Naive thymus-derived CD4-positive, alpha-beta T cell (primary cell): ENCODE results near the gene S100Z. TPM values are rescaled to one million over a fixed set of nuclear protein-coding genes. Genes with fewer than 3 reads are reported as not detected.
"Not testable (repeated sequence)": the region's sequence is repeated elsewhere in the genome, so short reads cannot be mapped to it uniquely, and the experiment has no call there.

Experiments
- ATAC-seq: fragments of 150-1000 bp; cut with Tn5 transposase; 2 replicates; pipeline ENCODE4 v1.10.0; 2021; ENCODE audit warnings: mild to moderate bottlenecking, moderate library complexity
- CTCF ChIA-PET: fragments of 350-600 bp; sonication (Branson Sonifier 250); formaldehyde crosslinking; loops from one replicate; lab custom pipeline; 2021; ENCODE audit warnings: antibody characterized with exemption; lab: Charles Lee
- POLR2A ChIA-PET: fragments of 350-600 bp; sonication (Branson Sonifier 250); formaldehyde crosslinking; loops from one replicate; lab custom pipeline; 2021; ENCODE audit warnings: antibody characterized with exemption, inconsistent platforms; lab: Charles Lee
- DNase-seq, 9 donors: peaks; one replicate each; pipeline versions ENCODE4 v3.0.0 to v3.0.0-alpha.2; 2020 to 2022; ENCODE audit warnings: mixed read lengths in 1 of 9
- H3K27ac ChIP-seq: one replicate; pipeline ENCODE4 v1.7.0; 2013; ENCODE audit warnings: mild to moderate bottlenecking, low read depth, low read length, moderate library complexity
- H3K27me3 ChIP-seq, 2 donors: one replicate each; pipeline ENCODE4 v1.7.0; 2013; ENCODE audit warnings: low read length in 2 of 2, mild to moderate bottlenecking in 2 of 2, moderate library complexity in 2 of 2; ENCODE audit not compliant: control insufficient read depth in 2 of 2, insufficient read depth in 2 of 2
- H3K36me3 ChIP-seq, 3 experiments: 1 replicate in 2 of 3; 2 replicates in 1 of 3; pipeline ENCODE4 v1.7.0; 2013; ENCODE audit warnings: low read length in 3 of 3, mild to moderate bottlenecking in 3 of 3, moderate library complexity in 1 of 3; ENCODE audit not compliant: insufficient read depth in 3 of 3, control insufficient read depth in 2 of 3
- H3K4me1 ChIP-seq, 2 donors: one replicate each; pipeline ENCODE4 v1.7.0; 2013; ENCODE audit warnings: low read length in 2 of 2, mild to moderate bottlenecking in 2 of 2, moderate library complexity in 1 of 2; ENCODE audit not compliant: control insufficient read depth in 2 of 2, insufficient read depth in 2 of 2
- H3K4me3 ChIP-seq: 2 replicates; pipeline ENCODE4 v1.7.0; 2013; ENCODE audit warnings: mild to moderate bottlenecking, low read length
- H3K9me3 ChIP-seq, 3 experiments: 1 replicate in 2 of 3; 2 replicates in 1 of 3; pipeline ENCODE4 v1.7.0; 2013; ENCODE audit warnings: low read length in 3 of 3; ENCODE audit not compliant: control insufficient read depth in 2 of 3
- H3K27ac Mint-ChIP-seq, 9 donors: one replicate each; pipeline ENCODE4 v1.8.0; 2020 to 2022; ENCODE audit warnings: mixed read lengths in 9 of 9, mild to moderate bottlenecking in 8 of 9, moderate library complexity in 5 of 9, inconsistent platforms in 2 of 9
- H3K27me3 Mint-ChIP-seq, 5 donors: one replicate each; pipeline ENCODE4 v1.8.0; 2021 to 2022; ENCODE audit warnings: mixed read lengths in 5 of 5, mild to moderate bottlenecking in 1 of 5
- H3K36me3 Mint-ChIP-seq, 5 donors: one replicate each; pipeline ENCODE4 v1.8.0; 2020 to 2022; ENCODE audit warnings: mixed read lengths in 5 of 5, mild to moderate bottlenecking in 3 of 5, inconsistent platforms in 1 of 5
- H3K4me1 Mint-ChIP-seq, 7 donors: one replicate each; pipeline ENCODE4 v1.8.0; 2020 to 2022; ENCODE audit warnings: mixed read lengths in 7 of 7, mild to moderate bottlenecking in 3 of 7, inconsistent platforms in 1 of 7
- H3K4me3 Mint-ChIP-seq, 10 donors: one replicate each; pipeline ENCODE4 v1.8.0; 2020 to 2022; ENCODE audit warnings: mild to moderate bottlenecking in 10 of 10, mixed read lengths in 10 of 10, moderate library complexity in 6 of 10, inconsistent platforms in 2 of 10
- H3K9me3 Mint-ChIP-seq, 11 donors: one replicate each; pipeline ENCODE4 v1.8.0; 2020 to 2022; ENCODE audit warnings: mixed read lengths in 11 of 11, mild to moderate bottlenecking in 4 of 11, inconsistent platforms in 1 of 11, moderate library complexity in 1 of 11
- intact Hi-C, 2 donors: fragments of 100-400 bp; cut with micrococcal nuclease; formaldehyde crosslinking; loops; one replicate each; pipeline ENCODE4 v1.15.1; 2023
- polyA plus RNA-seq, 2 donors: library from polyadenylated mRNA; unstranded; fragments of 300-500 nt; fragmentation: Illumina TruSeq; gene quantifications; one replicate each; pipeline ENCODE4 v1.2.3, GENCODE V29; 2021
- total RNA-seq, 6 experiments: library from RNA in 5 of 6; stranded (reverse) in 5 of 6; gene quantifications; 1 replicate in 5 of 6; 2 replicates in 1 of 6; pipeline ENCODE4 v1.2.3 and lab custom pipeline; 2021 to 2026

Gene S100Z
- total and polyA plus RNA-seq, 7 experiments from 2014 or later, result 1.3 to 5.3 (median 4.2) TPM; not detected in 4

DNA sequence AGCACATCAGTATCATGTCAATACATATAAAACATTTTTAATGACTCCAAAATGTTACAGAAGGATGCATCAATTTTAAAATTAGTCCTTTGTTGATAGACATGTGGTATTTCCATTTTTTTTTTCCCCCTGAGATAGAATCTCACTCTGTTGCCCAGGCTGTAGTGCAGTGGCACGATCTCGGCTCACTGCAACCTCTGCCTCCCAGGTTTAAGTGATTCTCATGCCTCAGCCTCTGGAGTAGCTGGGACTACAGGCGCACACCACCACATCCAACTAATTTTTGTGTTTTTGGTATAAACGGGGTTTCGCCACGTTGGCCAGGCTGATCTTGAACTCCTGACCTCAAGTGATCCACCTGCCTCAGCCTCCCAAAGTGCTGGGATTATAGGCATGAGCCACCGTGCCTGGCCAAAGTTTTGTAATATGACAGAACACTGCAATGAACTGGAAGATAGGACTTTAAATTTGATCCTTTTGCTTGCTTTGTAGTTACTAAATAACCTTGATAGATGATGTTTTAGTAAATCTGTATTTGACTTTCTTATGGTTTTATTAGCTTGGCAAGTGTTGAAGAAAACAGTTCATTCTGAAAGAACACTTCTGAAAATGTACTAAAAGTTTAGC lies 27.6 kb upstream of the S100Z start:
- POLR2A ChIA-PET, intact Hi-C loops, H3K36me3 ChIP-seq, H3K27me3 ChIP-seq, H3K9me3 ChIP-seq, ATAC-seq, H3K27ac ChIP-seq, CTCF ChIA-PET, DNase-seq, H3K4me3 ChIP-seq, H3K4me1 ChIP-seq: not testable (repeated sequence)
- peaks cover 8 to 24% (median 16%) of the 10 kb centered on the region in 7 donors for H3K4me1 Mint-ChIP-seq
- H3K27me3 Mint-ChIP-seq, result peaks cover 0 to 54% (median 16%) of the 10 kb centered on the region in 5 donors
- H3K4me3 Mint-ChIP-seq, result peak overlapping the region in 1 of 10 donors; percentile 16
- H3K36me3 Mint-ChIP-seq, result peaks cover 0 to 13% (median 7%) of the 10 kb centered on the region in 5 donors
- H3K9me3 Mint-ChIP-seq, result peaks cover 0 to 12% (median 0%) of the 10 kb centered on the region in 11 donors
- H3K27ac Mint-ChIP-seq, result peak overlapping the region in 2 of 9 donors; percentile 32 to 41

DNA sequence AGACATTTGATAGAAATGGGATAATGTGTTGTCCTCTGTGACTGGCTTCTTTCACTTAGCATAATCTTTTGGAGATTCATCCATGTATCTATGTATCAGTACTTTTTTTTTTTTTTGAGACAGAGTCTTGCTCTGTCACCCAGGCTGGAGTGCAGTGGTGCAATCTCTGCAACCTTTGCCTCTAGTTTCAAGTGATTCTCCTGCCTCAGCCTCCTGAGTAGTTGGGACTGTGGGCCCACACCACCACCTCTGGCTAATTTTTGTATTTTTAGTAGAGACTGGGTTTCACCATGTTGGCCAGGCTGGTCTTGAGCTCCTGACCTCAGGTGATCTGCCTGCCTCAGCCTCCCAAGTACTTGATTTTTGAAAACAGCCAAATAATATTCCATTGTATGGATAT lies 23.4 kb upstream of the S100Z start:
- H3K4me1 ChIP-seq, H3K4me3 ChIP-seq, H3K4me3 Mint-ChIP-seq, H3K27ac ChIP-seq, POLR2A ChIA-PET, H3K36me3 ChIP-seq, H3K27ac Mint-ChIP-seq, CTCF ChIA-PET, DNase-seq, H3K9me3 ChIP-seq, H3K27me3 ChIP-seq, ATAC-seq, intact Hi-C loops, H3K4me1 Mint-ChIP-seq: not testable (repeated sequence)
- Mint-ChIP-seq H3K27me3 (peaks cover 0 to 15% (median 0%) of the 10 kb centered on the region in 5 donors), H3K9me3 (peaks cover 0 to 12% (median 0%) of the 10 kb centered on the region in 11 donors), H3K36me3 (peaks cover 0 to 22% (median 9%) of the 10 kb centered on the region in 5 donors)

DNA sequence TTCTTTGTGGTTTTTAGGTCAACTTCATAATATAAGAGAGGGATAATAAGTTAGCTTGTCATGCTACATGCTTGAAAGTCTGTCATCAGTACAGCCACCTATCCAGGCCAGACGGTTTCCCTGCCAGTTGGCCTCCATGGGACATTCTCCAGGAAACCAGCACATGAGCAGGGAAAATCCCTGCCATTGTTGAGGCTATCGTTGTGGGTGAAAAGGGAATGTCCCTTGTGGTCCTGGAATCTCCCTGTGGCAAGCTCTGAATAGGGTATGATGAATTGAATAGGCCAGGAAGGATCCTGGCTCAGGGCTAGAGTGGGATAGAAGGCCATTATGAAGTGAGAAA lies 18.7 kb upstream of the S100Z start:
- peaks cover 0 to 6% (median 0%) of the 10 kb centered on the region in 11 donors for H3K9me3 Mint-ChIP-seq
- H3K9me3 ChIP-seq, result no peaks in the 10 kb centered on the region
- DNase-seq, result no peak
- no peak for ATAC-seq
- ChIA-PET CTCF (no interaction called here), POLR2A (no interaction called here)
- no peaks in the 10 kb centered on the region for H3K4me1 ChIP-seq
- H3K36me3 ChIP-seq, result peaks cover 0 to 11% (median 0%) of the 10 kb centered on the region in 3 experiments
- intact Hi-C loops, result no loop called here
- no peak overlapping the region for H3K4me3 Mint-ChIP-seq
- H3K4me1 Mint-ChIP-seq, result peaks cover 0 to 5% (median 0%) of the 10 kb centered on the region in 7 donors
- no peak overlapping the region for H3K27ac Mint-ChIP-seq
- no peak overlapping the region for H3K27ac ChIP-seq
- peaks cover 0 to 5% (median 0%) of the 10 kb centered on the region in 5 donors for H3K27me3 Mint-ChIP-seq
- no peak overlapping the region for H3K4me3 ChIP-seq
- peaks cover 2 to 27% (median 15%) of the 10 kb centered on the region in 5 donors for H3K36me3 Mint-ChIP-seq
- no peaks in the 10 kb centered on the region for H3K27me3 ChIP-seq

DNA sequence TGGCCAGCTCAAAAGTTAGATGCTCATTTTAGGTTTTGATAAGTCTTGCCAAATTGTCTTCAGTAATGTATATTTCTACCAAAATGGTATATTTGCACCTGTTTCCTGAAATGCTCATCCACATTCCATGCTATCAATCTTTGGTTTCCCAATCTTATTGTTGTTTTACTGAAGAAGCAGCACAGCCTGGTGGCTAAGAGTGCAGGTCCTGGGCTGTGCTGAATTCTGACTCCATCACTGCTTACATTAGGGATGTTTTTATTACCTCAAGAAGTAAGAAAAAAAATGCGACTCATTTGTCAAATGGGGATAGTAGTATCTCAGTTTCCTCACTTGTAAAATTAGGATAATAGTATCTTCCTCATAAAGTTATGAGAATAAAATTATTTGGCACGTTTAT lies 13.6 kb upstream of the S100Z start:
- H3K27ac Mint-ChIP-seq, result no peak overlapping the region
- H3K4me3 Mint-ChIP-seq, result no peak overlapping the region
- peaks cover 2 to 17% (median 13%) of the 10 kb centered on the region in 5 donors for H3K36me3 Mint-ChIP-seq
- no peaks in the 10 kb centered on the region for H3K4me1 ChIP-seq
- peaks cover 0 to 11% (median 0%) of the 10 kb centered on the region in 3 experiments for H3K36me3 ChIP-seq
- POLR2A ChIA-PET, result no interaction called here
- H3K9me3 Mint-ChIP-seq, result peaks cover 0 to 6% (median 0%) of the 10 kb centered on the region in 11 donors
- no peak overlapping the region for H3K27ac ChIP-seq
- no peak for ATAC-seq
- DNase-seq, result no peak
- CTCF ChIA-PET, result interaction anchor here (0.7 kb wide), 1 partner anchor 1848 kb away, joined by 8 read pairs; no protein-coding TSS in a partner anchor
- peaks cover 0 to 4% (median 0%) of the 10 kb centered on the region in 7 donors for H3K4me1 Mint-ChIP-seq
- no peaks in the 10 kb centered on the region for H3K27me3 ChIP-seq
- H3K27me3 Mint-ChIP-seq, result peaks cover 0 to 10% (median 0%) of the 10 kb centered on the region in 5 donors
- no peak overlapping the region for H3K4me3 ChIP-seq
- intact Hi-C loops, result no loop called here
- H3K9me3 ChIP-seq, result no peaks in the 10 kb centered on the region

DNA sequence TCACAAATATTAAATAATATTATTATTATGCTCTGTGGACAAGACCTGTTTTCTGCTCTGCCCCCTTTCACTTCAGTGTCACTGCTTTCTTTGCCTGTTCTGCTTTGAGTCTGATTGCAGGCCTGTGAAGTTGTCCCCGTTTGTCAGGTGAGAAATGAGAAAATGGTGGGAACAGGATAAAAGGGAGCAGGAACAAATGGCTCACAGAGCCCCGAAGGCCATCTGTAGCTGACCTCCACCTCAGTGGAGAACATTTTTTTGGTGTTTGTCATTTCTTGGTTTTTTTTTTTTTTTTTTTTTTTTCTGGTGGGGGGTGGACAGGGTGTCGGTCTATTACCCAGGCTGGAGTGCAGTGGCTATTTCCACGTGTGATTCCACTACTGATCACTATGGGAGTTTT lies 13.2 kb upstream of the S100Z start:
- CTCF ChIA-PET, result interaction anchor here (0.7 kb wide), 1 partner anchor 1848 kb away, joined by 8 read pairs; no protein-coding TSS in a partner anchor
- intact Hi-C loops, result no loop called here
- Mint-ChIP-seq H3K27me3 (peaks cover 0 to 13% (median 0%) of the 10 kb centered on the region in 5 donors), H3K36me3 (peaks cover 2 to 16% (median 12%) of the 10 kb centered on the region in 5 donors), H3K9me3 (peaks cover 0 to 6% (median 0%) of the 10 kb centered on the region in 11 donors), H3K27ac (no peak overlapping the region), H3K4me1 (peaks cover 0 to 3% (median 0%) of the 10 kb centered on the region in 7 donors), H3K4me3 (no peak overlapping the region)
- H3K4me3 ChIP-seq, result no peak overlapping the region
- H3K27ac ChIP-seq, result no peak overlapping the region
- H3K36me3 ChIP-seq, result peaks cover 0 to 11% (median 0%) of the 10 kb centered on the region in 3 experiments
- no peaks in the 10 kb centered on the region for H3K4me1 ChIP-seq
- DNase-seq (no peak), ATAC-seq (no peak)
- no peaks in the 10 kb centered on the region for H3K27me3 ChIP-seq
- POLR2A ChIA-PET, result no interaction called here
- H3K9me3 ChIP-seq, result no peaks in the 10 kb centered on the region

DNA sequence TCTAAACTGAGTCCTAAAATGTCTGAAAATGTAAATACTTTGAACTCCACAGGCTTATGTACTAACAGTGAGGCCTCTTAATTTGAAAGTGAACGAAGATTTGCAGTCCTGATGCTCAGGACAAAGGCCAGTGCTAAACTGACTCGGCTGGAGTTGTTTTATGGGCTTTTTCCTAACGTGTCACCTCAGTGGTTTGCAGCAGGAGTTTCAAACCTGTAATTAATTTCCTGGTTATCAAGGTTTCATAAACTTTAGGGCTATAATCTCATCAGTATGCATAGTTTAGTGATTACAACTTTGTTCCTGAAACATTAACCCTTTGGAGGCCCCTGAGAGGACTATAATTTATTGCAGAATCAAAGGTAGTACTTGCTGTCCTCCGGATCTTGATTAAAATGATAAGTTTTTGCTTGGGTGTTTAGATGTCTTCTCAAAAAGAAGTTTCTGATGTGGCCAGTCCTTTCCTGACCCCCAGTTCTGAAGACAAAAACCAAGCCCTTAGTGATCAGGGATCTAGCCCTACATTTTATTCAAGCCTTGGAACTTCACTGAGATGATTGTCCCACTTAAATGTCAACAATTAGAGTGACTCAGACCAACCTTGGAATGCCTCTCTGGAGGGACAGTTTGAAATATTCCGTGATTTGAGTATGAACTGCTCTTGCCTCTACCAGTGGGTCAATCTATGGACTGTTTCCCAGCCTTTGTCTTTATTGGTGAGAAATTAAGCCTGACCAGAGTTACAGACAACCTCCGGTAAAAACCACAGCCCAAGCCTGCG lies 11.1 kb upstream of the S100Z start:
- intact Hi-C loops, result no loop called here
- peaks cover 0 to 3% (median 0%) of the 10 kb centered on the region in 7 donors for H3K4me1 Mint-ChIP-seq
- Histone ChIP-seq H3K4me3 (no peak overlapping the region), H3K27me3 (no peaks in the 10 kb centered on the region), H3K36me3 (peaks cover 0 to 1% (median 0%) of the 10 kb centered on the region in 3 experiments), H3K27ac (no peak overlapping the region), H3K4me1 (no peaks in the 10 kb centered on the region), H3K9me3 (no peaks in the 10 kb centered on the region)
- DNase-seq, result no peak
- peaks cover 0 to 10% (median 6%) of the 10 kb centered on the region in 5 donors for H3K36me3 Mint-ChIP-seq
- H3K27ac Mint-ChIP-seq, result no peak overlapping the region
- no peak for ATAC-seq
- ChIA-PET POLR2A (no interaction called here), CTCF (interaction anchor here (0.6 kb wide), 1 partner anchor 19 kb away, joined by 3 read pairs; no protein-coding TSS in a partner anchor)
- peaks cover 0 to 22% (median 6%) of the 10 kb centered on the region in 5 donors for H3K27me3 Mint-ChIP-seq
- H3K9me3 Mint-ChIP-seq, result no peaks in the 10 kb centered on the region
- no peak overlapping the region for H3K4me3 Mint-ChIP-seq
